Colonic mucosa (tissue), 4 donors: ENCODE data around the gene OR51A2. TPM values are rescaled to one million over a fixed set of nuclear protein-coding genes. Genes with fewer than 3 reads are reported as not detected.
"Not testable (repeated sequence)": the region's sequence is repeated elsewhere in the genome, so short reads cannot be mapped to it uniquely, and the experiment has no call there.

ENCODE experiments used
- DNase-seq: peaks from one replicate; pipeline ENCODE4 v3.0.0-alpha.2; 2020
- H3K27ac ChIP-seq: fragments of 200-600 bp; one replicate; pipeline ENCODE4 v1.8.0; 2021
- H3K27me3 ChIP-seq: fragments of 200-600 bp; one replicate; pipeline ENCODE4 v1.8.0; 2021
- H3K36me3 ChIP-seq: fragments of 200-600 bp; one replicate; pipeline ENCODE4 v1.8.0; 2021
- H3K4me1 ChIP-seq: fragments of 200-600 bp; one replicate; pipeline ENCODE4 v1.8.0; 2021; ENCODE audit warnings: mild to moderate bottlenecking
- H3K4me3 ChIP-seq: fragments of 200-600 bp; one replicate; pipeline ENCODE4 v1.8.0; 2021
- H3K9ac ChIP-seq, 2 donors: one replicate each; pipeline ENCODE4 v1.7.0; 2013; ENCODE audit warnings: control low read depth in 2 of 2, low read depth in 2 of 2, low read length in 2 of 2
- H3K9me3 ChIP-seq: fragments of 200-600 bp; one replicate; pipeline ENCODE4 v1.8.0; 2021
- CTCF ChIP-seq: fragments of 200-600 bp; IDR thresholded peaks from one replicate; pipeline ENCODE4 v1.8.0; 2022; ENCODE audit warnings: antibody characterized with exemption, mild to moderate bottlenecking
- intact Hi-C: fragments of 100-400 bp; cut with DNase I; formaldehyde crosslinking; loops from one replicate; pipeline ENCODE4 v1.14.1; 2022
- total RNA-seq, 2 donors: library from RNA; stranded (reverse); fragmentation: NEBNext Ultra II Directional in 1 of 2; extraction: Animal tissue kit (Norgen Biotek cat#: 25700) in 1 of 2; gene quantifications; one replicate each; pipeline ENCODE4 v1.2.1, GENCODE V29; 2021
- donor health status: healthy.
- donor health status: DM: no; HTN: no; CAD: no.
- donor health status: DM: no; HTN: no; CAD: no.

OR51A2 gene
- total RNA-seq, result not detected

- H3K9ac ChIP-seq, intact Hi-C loops, DNase-seq, H3K4me1 ChIP-seq, H3K27ac ChIP-seq, H3K27me3 ChIP-seq, H3K9me3 ChIP-seq, H3K36me3 ChIP-seq, H3K4me3 ChIP-seq: not testable (repeated sequence)
Observed at GRCh38 chr11:4955613-4956012, at the start of gene OR51A2. TSS of gene OR51A2 (minus strand) at chr11:4955713. CDS start at chr11:4955713, 0 bp downstream.

GRCh38 chr11:5004424-5005274 is 49.1 kb upstream of the OR51A2 start:
- TF ChIP-seq CTCF, result peak; percentile 30
- Histone ChIP-seq H3K9me3 (no peaks in the 10 kb centered on the region), H3K27ac (no peak overlapping the region), H3K4me3 (no peak overlapping the region), H3K9ac (no peak overlapping the region), H3K4me1 (no peaks in the 10 kb centered on the region), H3K27me3 (no peaks in the 10 kb centered on the region), H3K36me3 (no peaks in the 10 kb centered on the region)
- peak; percentile 49 for DNase-seq
- intact Hi-C loops, result no loop called here

GRCh38 chr11:4994551-4994950 is 39.0 kb upstream of the OR51A2 start, which contains the start of gene OR51L1:
TSS of gene OR51L1 (plus strand) at chr11:4994851. CDS start at chr11:4998983, 4,132 bp downstream.
- no peaks in the 10 kb centered on the region for H3K36me3 ChIP-seq
- no peaks in the 10 kb centered on the region for H3K27me3 ChIP-seq
- no peaks in the 10 kb centered on the region for H3K4me1 ChIP-seq
- no peak within 1 kb of the TSS for H3K9ac ChIP-seq
- no peaks in the 10 kb centered on the region for H3K9me3 ChIP-seq
- DNase-seq, result no peak
- H3K27ac ChIP-seq, result no peak within 1 kb of the TSS
- TF ChIP-seq CTCF, result no peak
- intact Hi-C loops, result no loop called here
- H3K4me3 ChIP-seq, result no peak within 1 kb of the TSS

- Histone ChIP-seq H3K36me3 (no peaks in the 10 kb centered on the region), H3K27me3 (no peaks in the 10 kb centered on the region), H3K4me1 (no peaks in the 10 kb centered on the region), H3K4me3 (no peak overlapping the region), H3K9ac (no peak overlapping the region), H3K27ac (no peak overlapping the region), H3K9me3 (no peaks in the 10 kb centered on the region)
- no peak for TF ChIP-seq CTCF
- intact Hi-C loops, result no loop called here
- DNase-seq, result no peak
Observed at GRCh38 chr11:4991060-4991459, 35.5 kb upstream of the OR51A2 start.

- no peak overlapping the region for H3K4me3 ChIP-seq
- no peak for DNase-seq
- no peak overlapping the region for H3K9ac ChIP-seq
- intact Hi-C loops, result no loop called here
- no peak for TF ChIP-seq CTCF
- H3K27me3 ChIP-seq, result no peaks in the 10 kb centered on the region
- no peak overlapping the region for H3K27ac ChIP-seq
- no peaks in the 10 kb centered on the region for H3K9me3 ChIP-seq
- H3K4me1 ChIP-seq, result no peaks in the 10 kb centered on the region
- no peaks in the 10 kb centered on the region for H3K36me3 ChIP-seq
Observed at GRCh38 chr11:4983841-4984240, 28.3 kb upstream of the OR51A2 start.

- Histone ChIP-seq H3K4me1 (no peaks in the 10 kb centered on the region), H3K36me3 (no peaks in the 10 kb centered on the region), H3K9ac (no peak overlapping the region), H3K4me3 (no peak overlapping the region), H3K27ac (no peak overlapping the region), H3K9me3 (no peaks in the 10 kb centered on the region), H3K27me3 (no peaks in the 10 kb centered on the region)
- intact Hi-C loops, result no loop called here
- TF ChIP-seq CTCF, result no peak
- no peak for DNase-seq
Observed at GRCh38 chr11:4982678-4983077, 27.2 kb upstream of the OR51A2 start.
